NCI-H2196 treated with DMSO at 0.1 percent for 48 hours (cell line): ENCODE results near the gene IPMK.
"Not testable (repeated sequence)": the region's sequence is repeated elsewhere in the genome, so short reads cannot be mapped to it uniquely, and the experiment has no call there.

Experiments
- DNase-seq: peaks from one replicate; lab custom pipeline; 2025; ENCODE audit not compliant: unreplicated experiment; lab: John Stamatoyannopoulos, UW

The IPMK gene

GRCh38 chr10:58157076-58157766 is 110.5 kb downstream of the IPMK start:
- no peak for DNase-seq

- DNase-seq, result not testable (repeated sequence)
These were observed 111.8 kb downstream of the IPMK start for GRCh38 chr10:58155941-58156340.

GRCh38 chr10:58153751-58154150 is 113.9 kb downstream of the IPMK start:
- no peak for DNase-seq

GRCh38 chr10:58152673-58153263 is 114.9 kb downstream of the IPMK start:
- no peak for DNase-seq

GRCh38 chr10:58150290-58150689 is 117.4 kb downstream of the IPMK start:
- DNase-seq, result no peak

- no peak for DNase-seq
These were observed 123.8 kb downstream of the IPMK start for GRCh38 chr10:58143944-58144343.
